ENCODE measurements around the gene ZDHHC16. TPM values are rescaled to one million over a fixed set of nuclear protein-coding genes. Genes with fewer than 3 reads are reported as not detected.
A peak's percentile ranks its signal among the peaks of the same experiment; 100 is the strongest.

The ZDHHC16 gene
- polyA plus RNA-seq, 1 donor (not counting 4 experiments of a cell fraction or from before 2014, with no cell fraction given): 67.8 TPM

GRCh38 chr10:97494863-97495506 lies 49.0 kb downstream of the ZDHHC16 start:
- Histone ChIP-seq H2AFZ (ENCODE audit: control insufficient read depth, low read length) (no peak overlapping the region), H3K4me3 (ENCODE audit: control insufficient read depth in 2 of 3, extremely low read depth in 1 of 3, insufficient read depth in 2 of 3, low read depth in 1 of 3, low read length in 3 of 3) (no peak overlapping the region), H3K9me1 (ENCODE audit: control insufficient read depth, extremely low read depth, insufficient read depth, low read length) (no peaks in the 10 kb centered on the region), H3K27ac (ENCODE audit: control insufficient read depth, insufficient read depth, low read length) (peak overlapping the region; percentile 0), H3K4me1 (ENCODE audit: control insufficient read depth, extremely low read depth, insufficient read depth, low read length) (peaks cover 21% of the 10 kb centered on the region), H3K9me3 (ENCODE audit: control insufficient read depth, low read depth, low read length) (no peaks in the 10 kb centered on the region), H3K4me2 (ENCODE audit: control insufficient read depth, extremely low read depth, insufficient read depth, low read depth, low read length) (peak overlapping the region; percentile 22), H3K79me2 (ENCODE audit: control insufficient read depth, insufficient read depth, low read length) (peaks cover 86% of the 10 kb centered on the region), H3K9ac (ENCODE audit: control insufficient read depth, extremely low read depth, insufficient read depth, low read length) (peak overlapping the region; percentile 11), H4K20me1 (ENCODE audit: control insufficient read depth, extremely low read depth, insufficient read depth, low read length) (no peaks in the 10 kb centered on the region), H3K36me3 (ENCODE audit: control insufficient read depth in 2 of 2, extremely low read depth in 1 of 2, insufficient read depth in 2 of 2, low read length in 2 of 2) (no peaks in the 10 kb centered on the region), H3K27me3 (ENCODE audit: control insufficient read depth, extremely low read depth, insufficient read depth, low read length) (no peaks in the 10 kb centered on the region)
- TF ChIP-seq, protein P1, sequence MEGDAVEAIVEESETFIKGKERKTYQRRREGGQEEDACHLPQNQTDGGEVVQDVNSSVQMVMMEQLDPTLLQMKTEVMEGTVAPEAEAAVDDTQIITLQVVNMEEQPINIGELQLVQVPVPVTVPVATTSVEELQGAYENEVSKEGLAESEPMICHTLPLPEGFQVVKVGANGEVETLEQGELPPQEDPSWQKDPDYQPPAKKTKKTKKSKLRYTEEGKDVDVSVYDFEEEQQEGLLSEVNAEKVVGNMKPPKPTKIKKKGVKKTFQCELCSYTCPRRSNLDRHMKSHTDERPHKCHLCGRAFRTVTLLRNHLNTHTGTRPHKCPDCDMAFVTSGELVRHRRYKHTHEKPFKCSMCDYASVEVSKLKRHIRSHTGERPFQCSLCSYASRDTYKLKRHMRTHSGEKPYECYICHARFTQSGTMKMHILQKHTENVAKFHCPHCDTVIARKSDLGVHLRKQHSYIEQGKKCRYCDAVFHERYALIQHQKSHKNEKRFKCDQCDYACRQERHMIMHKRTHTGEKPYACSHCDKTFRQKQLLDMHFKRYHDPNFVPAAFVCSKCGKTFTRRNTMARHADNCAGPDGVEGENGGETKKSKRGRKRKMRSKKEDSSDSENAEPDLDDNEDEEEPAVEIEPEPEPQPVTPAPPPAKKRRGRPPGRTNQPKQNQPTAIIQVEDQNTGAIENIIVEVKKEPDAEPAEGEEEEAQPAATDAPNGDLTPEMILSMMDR (optimal IDR thresholded peaks at IDR 0.05 in 1 of 3, IDR thresholded peaks at IDR 0.05 in 1 of 3, conservative IDR thresholded peaks at IDR 0.05 in 1 of 3; ENCODE audit: extremely low read depth in 1 of 3, insufficient read depth in 2 of 3, low read length in 3 of 3): no peak
- no peak for TF ChIP-seq EZH2 (IDR thresholded peaks at IDR 0.05; ENCODE audit: low read length)
- DNase-seq (ENCODE audit: low read depth, low spot score): no peak
- dilution Hi-C loops (cut with MboI; ENCODE audit: extremely low pct_ligation_motif_present, low sequenced_read_pairs): no loop called here
- FAIRE-seq: no peak

GRCh38 chr10:97497572-97498075 lies 51.6 kb downstream of the ZDHHC16 start:
- dilution Hi-C loops (cut with MboI; ENCODE audit: extremely low pct_ligation_motif_present, low sequenced_read_pairs): no loop called here
- Histone ChIP-seq H2AFZ (ENCODE audit: control insufficient read depth, low read length) (peak overlapping the region; percentile 88), H3K9me1 (ENCODE audit: control insufficient read depth, extremely low read depth, insufficient read depth, low read length) (no peaks in the 10 kb centered on the region), H3K4me2 (ENCODE audit: control insufficient read depth, extremely low read depth, insufficient read depth, low read depth, low read length) (peak overlapping the region; percentile 76), H3K27ac (ENCODE audit: control insufficient read depth, insufficient read depth, low read length) (peak overlapping the region; percentile 98), H4K20me1 (ENCODE audit: control insufficient read depth, extremely low read depth, insufficient read depth, low read length) (no peaks in the 10 kb centered on the region), H3K27me3 (ENCODE audit: control insufficient read depth, extremely low read depth, insufficient read depth, low read length) (no peaks in the 10 kb centered on the region), H3K79me2 (ENCODE audit: control insufficient read depth, insufficient read depth, low read length) (peaks cover 87% of the 10 kb centered on the region), H3K4me1 (ENCODE audit: control insufficient read depth, extremely low read depth, insufficient read depth, low read length) (peaks cover 30% of the 10 kb centered on the region), H3K9me3 (ENCODE audit: control insufficient read depth, low read depth, low read length) (no peaks in the 10 kb centered on the region), H3K9ac (ENCODE audit: control insufficient read depth, extremely low read depth, insufficient read depth, low read length) (peak overlapping the region; percentile 99), H3K36me3 (ENCODE audit: control insufficient read depth in 2 of 2, extremely low read depth in 1 of 2, insufficient read depth in 2 of 2, low read length in 2 of 2) (peaks cover 0 to 2% of the 10 kb centered on the region in 2 experiments), H3K4me3 (ENCODE audit: control insufficient read depth in 2 of 3, extremely low read depth in 1 of 3, insufficient read depth in 2 of 3, low read depth in 1 of 3, low read length in 3 of 3) (peak overlapping the region; percentile 94 to 98 (median 98))
- FAIRE-seq (peak; percentile 86), DNase-seq (ENCODE audit: low read depth, low spot score) (peak; percentile 66)
- no peak for TF ChIP-seq EZH2 (IDR thresholded peaks at IDR 0.05; ENCODE audit: low read length)
- TF ChIP-seq, protein P1 (optimal IDR thresholded peaks at IDR 0.05 in 1 of 3, IDR thresholded peaks at IDR 0.05 in 1 of 3, conservative IDR thresholded peaks at IDR 0.05 in 1 of 3; ENCODE audit: extremely low read depth in 1 of 3, insufficient read depth in 2 of 3, low read length in 3 of 3): no peak
